NT2/D1 (cell line): ENCODE results near the gene KRT13.

Experiments
- SUZ12 ChIP-seq: IDR thresholded peaks from 2 replicates; pipeline ENCODE4 v1.6.1; 2011; ENCODE audit not compliant: insufficient read length, insufficient read depth; ENCODE audit errors: extremely low read depth
- YY1 ChIP-seq: IDR thresholded peaks from 2 replicates; pipeline ENCODE4 v1.6.1; 2011; ENCODE audit not compliant: insufficient read length, insufficient read depth

DNA sequence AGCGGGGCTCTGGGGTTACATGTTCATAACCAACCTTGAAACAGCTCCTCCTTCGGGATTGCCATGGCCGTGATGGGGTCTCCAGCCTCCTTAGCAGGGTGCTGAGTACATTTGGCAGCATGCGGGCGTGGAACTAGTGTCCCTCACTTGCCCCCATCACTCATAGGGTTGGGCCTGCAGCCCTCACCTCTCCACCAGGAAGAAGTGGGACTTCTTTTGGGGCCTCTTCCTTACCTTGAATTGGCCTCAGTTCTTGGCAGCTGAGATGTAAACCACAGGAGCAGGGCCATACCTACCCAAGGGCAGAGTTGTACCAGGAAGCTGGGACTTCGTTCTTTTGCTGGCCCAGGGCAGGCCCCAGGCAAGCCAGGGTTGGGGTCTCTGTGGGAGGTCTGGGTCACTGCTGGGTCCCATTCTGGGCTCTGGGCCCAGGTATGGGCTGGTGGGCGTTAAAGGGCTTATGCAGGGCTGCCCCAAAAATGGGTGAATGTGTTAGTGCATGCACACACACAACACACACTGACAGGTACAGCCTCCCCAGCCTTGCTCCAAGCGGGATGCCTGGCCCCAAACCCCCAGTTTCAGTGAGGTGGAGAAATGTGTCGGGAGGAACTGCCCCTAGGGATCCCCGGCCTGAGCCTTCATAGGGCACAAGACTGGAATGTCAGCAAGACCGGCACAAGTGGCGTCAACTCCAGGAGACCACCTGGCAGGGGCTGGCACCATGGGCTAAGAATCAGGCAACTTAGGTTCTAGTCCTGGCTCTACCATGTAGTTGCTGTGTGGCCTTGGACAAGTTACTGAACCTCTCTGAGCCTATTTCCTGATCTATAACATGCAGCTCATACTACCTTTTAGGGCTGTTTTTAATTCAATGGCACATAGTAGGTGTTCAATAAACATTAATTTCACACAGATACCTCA, 17.2 kb upstream of the KRT13 start:
- TF ChIP-seq YY1 = no peak
- TF ChIP-seq SUZ12 = no peak
